HPDE6-E6E7 (cell line): Measurements from ENCODE around the gene SUMF2.
"Not testable (repeated sequence)": the region's sequence is repeated elsewhere in the genome, so short reads cannot be mapped to it uniquely, and the experiment has no call there.

ENCODE experiments used
- DNase-seq: peaks from one replicate; pipeline ENCODE4 v3.0.0; 2011; ENCODE audit warnings: missing footprints; ENCODE audit errors: extremely low spot score

The SUMF2 gene

DNA sequence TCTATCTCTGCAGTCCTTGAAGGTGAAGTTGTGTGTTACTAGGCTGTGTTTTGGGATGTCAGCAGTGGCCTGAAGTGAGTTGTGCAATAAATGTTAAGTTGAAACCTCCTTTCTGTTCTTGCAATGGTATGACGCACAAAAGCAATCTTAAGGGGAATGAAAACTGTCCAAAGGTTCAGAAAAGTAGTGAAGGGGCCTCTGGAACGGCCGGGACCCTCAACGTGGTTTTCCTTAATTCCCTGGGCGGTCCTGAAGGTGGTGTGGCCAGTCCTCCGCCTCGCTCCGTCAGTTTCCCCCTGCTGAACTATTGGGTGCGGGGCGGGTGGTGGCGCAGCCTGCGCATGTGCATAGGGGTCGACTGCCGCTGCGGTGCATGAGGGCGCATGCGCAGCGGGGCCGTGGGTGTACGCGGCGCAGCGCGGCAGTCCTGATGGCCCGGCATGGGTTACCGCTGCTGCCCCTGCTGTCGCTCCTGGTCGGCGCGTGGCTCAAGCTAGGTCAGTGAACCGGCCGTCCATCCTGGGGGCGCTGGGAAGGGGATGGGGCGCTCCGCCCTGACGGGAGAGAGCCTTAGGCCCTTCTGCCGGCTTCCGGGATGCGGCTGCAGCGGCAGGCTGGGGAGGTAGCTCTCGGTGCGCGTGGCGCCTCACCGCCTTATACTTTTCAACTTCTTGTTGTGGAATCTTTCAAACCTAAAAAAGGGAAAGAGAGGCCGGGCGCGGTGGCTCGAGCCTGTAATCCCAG lies at the start of gene SUMF2:
Gene SUMF2, plus strand, starts transcription at position 405 of the 744 bp plus-strand sequence. Its CDS starts 26 bp downstream, at position 431.
- DNase-seq, result peak; percentile 99

DNA sequence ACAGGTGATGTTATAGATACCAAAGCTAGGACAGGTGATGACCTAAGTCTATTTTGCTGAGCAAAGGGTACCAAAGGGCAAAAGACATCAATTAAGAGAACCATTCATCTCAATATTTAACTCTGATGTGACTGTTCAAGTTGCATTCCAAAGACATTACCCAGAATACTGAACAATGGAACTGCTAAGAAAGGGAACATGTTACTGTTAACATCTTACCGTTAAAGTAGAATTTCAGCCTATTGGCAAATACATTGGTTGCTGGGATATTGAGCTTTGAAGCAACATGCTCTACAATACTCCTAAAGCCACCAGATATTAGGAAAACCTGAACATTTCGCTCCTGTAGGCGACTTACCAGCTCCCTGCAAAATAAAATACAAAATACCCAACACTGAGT lies 47.1 kb upstream of the SUMF2 start:
- DNase-seq, result not testable (repeated sequence)

DNA sequence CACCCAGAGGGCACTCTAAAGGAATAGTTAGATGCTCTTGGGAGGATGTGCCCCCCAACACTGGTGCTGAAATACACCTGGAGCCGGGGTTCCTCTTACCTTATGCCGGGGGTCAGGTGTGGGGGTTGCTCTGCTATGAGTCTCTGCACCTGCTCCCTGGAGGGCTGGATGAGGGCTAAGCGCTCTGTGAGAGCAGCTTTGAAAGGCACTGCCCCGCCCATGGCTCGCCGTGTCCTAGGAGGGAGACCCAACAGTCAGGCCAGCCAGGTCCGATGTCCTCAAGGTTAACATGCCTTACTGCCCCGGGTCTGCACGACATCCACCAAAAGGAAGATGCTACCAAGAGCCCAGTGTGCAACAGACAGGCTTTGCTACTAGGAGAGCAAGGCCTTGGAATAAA lies 44.6 kb upstream of the SUMF2 start:
- DNase-seq, result no peak

DNA sequence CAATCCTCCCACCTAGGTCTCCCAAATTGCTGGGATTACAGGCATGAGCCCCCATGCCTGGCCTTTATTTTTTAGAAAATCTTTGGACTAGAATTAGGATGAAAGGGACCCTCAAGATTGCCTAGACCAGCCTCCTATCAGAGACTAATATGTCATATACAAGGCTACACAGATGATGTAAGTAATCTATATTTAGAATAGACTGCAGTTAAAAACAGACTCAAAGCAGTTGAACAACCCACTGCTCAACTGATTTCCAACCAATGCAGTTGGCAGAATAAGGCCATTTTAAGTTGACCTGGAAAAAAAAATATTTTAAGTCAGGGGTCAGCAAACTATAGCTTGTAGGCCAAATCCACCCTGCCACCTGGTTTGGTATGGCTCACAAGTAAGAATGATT lies 40.6 kb upstream of the SUMF2 start:
- no peak for DNase-seq

DNA sequence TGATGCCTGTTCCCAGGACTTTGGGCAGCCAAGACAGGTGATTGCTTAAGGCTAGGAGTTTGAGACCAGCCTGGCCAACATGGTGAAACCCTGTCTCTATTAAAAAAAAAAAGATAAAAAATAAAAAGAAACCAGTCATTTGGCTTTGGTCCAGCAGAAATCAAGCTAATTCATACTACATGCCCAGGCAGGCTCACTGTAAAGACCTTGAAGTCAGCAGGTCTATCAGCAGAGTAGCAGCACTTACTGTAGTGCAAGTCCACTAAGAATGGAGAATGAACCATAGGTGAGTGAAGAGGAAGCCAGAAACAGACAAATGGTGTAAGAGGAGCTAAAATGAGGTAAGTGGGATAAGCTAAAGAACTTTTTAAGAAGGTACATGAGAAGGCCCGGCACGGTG lies 37.5 kb upstream of the SUMF2 start:
- DNase-seq, result no peak

DNA sequence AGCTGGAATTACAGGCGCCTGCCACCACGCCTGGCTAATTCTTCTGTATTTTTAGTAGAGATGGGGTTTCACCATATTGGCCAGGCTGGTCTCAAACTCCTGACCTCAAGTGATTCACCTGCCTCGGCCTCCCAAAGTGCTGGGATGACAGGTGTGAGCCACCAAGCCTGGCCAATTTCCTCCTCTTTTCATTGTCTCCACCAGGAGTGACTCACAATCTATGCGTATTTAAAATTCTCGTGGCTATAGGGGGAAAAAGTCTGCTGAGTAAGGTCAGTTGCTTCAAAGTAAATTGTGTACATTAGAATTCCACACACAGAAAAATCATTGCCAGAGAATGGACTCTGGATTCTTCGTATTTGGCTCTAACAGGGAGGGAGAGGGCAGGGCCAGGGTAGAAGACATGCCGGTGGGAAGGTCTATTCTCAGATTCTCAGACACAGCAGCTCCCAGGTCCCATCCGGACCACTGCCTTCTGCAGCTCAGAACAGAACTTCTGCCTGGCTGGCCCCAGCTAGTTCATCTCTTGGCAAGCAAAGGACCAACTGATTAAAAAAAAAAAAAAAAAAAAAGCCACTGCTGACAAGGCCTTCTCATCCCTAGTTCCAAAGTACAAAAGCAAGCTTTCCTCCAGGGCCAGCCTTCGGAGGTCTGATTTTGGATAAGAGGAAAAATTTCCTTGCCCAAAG lies 35.0 kb upstream of the SUMF2 start:
- no peak for DNase-seq

DNA sequence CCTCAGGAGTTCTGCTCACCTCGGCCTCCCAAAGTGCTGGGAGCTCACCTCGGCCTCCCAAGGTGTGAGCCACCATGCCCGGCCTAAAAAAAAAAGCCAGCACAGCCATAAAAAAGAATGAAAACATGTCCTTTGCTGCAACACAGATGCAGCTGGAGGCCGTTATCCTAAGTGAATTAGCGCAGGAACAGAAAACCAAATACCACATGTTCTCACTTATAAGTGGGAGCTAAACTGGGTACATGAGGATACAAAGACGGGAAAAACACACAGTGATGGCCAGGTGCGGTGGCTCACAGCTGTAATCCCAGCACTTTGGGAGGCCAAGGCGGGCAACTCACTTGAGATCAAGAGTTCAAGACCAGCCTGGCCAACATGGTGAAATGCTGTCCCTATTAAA lies 33.7 kb upstream of the SUMF2 start:
- DNase-seq, result no peak

DNA sequence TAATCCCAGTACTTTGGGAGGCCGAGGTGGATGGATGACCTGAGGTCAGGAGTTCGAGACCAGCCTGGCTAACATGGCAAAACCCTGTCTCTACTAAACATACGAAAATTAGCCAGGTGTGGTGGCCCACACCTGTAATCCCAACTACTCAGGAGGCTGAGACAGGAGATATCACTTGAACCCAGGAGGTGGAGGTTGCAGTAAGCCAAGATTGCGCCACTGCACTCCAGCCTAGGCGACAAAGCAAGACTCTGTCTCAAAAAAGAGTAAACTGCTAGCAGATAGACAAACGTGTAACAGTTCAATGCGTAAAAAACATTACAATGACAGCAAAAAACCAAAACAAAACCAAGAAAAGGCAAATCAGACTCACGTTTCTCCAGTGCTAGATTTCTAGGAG lies 32.5 kb upstream of the SUMF2 start:
- DNase-seq, result not testable (repeated sequence)

DNA sequence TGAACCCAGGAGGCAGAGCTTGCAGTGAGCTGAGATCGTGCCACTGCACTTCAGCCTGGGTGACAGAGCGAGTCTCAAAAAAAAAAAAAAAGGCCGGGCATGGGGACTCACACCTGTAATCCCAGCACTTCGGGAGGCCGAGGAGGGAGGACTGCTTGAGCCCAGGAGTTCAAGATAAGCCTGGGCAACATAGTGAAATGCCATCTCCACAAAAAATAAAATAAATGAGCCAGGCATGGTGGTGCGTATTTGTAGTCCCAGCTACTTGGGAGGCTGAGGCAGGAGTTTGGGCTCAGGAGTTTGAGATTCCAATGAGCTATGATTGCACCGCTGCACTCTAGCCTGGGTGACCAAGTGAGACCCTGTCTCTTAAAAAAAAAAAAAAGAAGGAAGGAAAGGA lies 31.5 kb upstream of the SUMF2 start:
- DNase-seq, result not testable (repeated sequence)

DNA sequence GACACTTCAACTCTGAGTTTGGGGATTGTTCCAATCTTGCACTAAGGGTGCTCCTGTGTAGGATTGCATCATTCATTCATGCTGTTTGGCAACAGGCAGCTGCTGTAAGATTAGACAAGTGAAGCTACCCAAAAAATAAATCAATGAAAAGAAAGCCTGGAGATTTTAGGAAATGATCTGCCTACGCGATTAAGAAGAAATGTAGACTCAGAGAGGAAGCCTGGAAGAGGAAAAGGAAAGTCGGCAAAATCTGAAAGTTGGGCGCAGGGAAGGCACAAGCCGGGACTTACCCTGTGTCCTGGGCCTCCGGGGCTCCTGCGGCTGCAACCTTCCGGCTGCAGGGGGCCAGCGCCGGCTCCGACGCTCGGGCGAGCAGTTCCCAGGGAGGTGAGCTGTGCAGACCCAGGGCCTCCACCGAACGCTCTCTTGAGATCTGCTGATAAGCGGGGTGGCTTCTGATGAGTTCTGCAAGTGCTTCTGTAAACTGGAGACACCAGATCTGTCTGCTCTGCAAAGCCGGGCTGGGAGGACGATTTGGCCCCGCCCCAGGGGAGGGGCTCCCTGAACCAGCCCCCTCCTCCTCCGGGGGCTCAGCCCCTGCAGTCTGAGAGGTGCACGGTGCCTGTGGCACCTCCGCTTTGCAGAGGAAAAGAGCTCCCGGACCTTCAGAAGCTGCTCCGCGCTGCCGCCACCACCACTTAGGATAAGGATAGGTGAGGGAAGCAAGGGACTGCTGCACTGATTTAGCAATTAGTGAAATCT lies 30.2 kb upstream of the SUMF2 start:
- DNase-seq, result peak; percentile 44

DNA sequence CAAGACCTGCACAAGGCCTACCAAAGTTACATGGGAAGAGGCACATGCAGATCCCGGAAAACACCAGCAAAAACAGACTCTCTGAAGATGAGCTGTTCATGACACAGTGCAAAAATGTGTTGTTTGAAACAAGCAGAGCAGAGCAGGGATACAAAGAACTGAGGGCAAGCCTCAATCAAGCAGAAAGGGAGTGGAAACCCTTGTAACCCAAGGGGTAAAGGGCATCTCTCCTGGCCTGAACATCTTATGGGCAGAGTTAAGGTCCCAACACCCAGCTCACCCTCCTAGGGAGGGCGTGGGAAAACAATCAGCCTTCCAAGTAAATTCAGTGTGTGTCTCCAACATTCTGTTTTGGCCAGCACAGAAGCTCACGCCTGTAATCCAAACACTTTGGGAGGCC lies 23.4 kb upstream of the SUMF2 start:
- DNase-seq, result no peak

DNA sequence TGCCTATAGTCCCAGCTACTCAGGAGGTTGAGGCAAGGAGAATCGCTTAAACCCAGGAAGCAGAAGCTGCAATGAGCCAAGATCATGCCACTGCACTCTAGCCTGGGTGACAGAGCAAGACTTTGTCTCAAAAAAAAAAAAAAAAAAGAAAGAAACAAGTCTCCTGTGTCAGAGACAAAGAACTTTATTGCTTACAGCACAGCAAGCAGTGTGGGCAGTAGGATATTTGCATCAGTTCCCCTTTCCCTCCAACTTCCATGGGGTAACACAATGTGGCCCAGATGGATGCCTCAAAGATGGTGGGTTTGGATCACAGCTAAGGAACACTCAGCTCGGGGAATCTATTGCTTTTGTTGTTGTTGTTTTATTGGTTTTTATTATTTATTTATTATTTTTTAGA lies 18.3 kb upstream of the SUMF2 start:
- not testable (repeated sequence) for DNase-seq

DNA sequence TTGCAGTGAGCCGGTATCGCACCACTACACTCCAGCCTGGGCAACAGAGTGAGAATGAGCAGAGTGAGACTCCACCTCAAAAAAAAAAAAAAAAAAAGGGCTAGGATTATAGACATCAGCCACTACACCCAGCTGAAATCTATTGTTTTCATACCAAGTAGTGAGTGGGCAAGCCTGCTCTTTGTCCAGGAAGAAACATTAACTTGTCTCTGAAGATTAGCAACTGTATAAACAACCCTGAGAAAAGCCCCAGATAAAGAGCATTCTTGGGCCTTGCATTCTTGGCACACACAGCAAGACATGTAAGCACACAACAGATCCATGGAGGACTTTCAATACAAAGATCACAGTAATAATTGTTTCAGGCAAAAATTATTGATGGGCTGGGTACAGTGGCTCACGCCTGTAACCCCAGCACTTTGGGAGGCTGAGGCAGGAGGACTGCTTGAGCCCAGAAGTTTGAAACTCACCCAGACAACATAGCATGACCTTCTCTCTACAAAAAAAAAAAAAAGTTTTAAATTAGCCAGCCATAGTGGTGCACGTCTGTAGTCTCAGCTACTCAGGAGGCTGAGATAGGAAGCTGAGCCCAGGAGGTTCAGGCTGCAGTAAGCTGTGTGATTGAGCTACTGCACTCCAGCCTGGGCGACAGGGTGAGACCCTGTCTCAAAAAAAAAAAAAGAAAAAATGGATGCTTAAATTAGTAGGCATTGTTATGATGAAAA lies 17.2 kb upstream of the SUMF2 start:
- no peak for DNase-seq

DNA sequence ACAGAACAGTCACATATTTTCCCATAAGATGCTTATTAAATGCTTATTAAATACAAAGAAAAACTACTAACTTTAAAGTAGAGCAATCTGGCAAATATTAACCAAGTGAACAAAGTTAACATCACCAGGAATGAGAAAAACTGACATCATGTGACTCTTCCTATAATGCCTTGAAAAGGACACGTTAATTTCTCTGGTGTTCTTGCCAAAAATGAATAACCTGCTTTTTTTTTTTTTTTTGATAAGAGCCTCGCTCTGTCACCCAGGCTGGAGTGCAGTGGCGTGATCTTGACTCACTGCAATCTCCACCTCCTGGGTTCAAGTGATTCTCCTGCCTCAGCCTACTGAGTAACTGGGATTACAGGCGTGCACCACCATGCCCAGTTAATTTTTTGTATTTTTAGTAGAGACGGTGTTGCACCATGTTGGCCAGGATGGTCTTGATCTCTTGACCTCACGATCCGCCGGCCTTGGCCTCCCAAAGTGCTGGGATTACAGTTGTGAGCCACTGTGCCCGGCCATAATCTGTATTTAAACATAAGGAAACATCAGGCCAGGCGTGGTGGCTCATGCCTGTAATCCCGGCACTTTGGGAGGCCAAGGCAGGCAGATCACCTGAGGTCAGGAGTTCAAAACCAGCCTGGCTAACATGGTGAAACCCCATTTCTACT lies 16.5 kb upstream of the SUMF2 start:
- not testable (repeated sequence) for DNase-seq

DNA sequence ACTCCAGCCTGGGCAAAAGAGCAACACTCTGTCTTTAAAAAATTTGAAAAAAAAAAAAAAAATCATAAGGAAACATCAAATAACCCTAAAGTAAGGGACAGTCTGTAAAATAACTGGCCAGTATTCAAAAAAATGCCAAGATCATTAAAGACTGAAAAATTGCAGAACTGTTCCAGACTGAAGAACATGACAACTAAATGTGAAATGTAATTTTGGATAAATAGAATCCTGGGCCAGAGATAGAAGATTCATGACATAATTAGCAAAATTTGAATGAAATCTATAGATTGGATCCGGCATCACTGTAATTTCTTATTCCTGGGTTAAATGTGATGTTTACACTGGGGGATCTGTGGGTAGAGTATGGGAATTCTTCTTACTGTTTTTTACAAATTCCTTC lies 15.8 kb upstream of the SUMF2 start:
- DNase-seq, result no peak

DNA sequence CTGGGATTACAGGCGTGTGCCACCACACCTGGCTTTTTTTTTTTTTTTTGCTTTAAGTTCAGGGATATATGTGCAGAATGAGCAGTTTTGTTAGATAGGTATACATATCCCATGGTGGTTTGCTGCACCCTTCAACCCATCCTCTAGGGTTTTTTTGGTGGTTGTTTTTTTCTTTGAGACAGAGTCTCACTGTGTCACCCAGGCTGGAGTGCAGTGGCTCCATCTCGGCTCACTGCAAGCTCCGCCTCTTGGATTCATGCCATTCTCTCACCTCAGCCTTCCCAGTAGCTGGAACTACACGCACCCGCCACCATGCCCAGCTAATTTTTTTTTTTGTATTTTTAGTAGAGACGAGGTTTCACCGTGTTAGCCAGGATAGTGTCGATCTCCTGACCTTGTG lies 15.3 kb upstream of the SUMF2 start:
- DNase-seq, result not testable (repeated sequence)

DNA sequence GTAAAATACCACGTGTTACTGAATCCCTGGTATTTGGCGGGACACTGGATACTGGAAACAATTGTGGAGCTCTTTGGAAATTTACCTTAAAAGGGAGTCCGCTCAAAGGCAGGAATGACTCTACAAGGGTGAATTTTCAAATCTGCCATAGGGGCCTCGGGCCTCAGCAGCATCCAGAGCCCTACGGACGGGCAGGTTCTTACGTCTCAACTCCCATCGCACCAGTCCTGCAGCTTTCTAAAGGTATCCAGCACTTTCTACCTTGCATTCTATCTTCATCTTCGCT lies 13.1 kb upstream of the SUMF2 start:
- peak; percentile 8 for DNase-seq

DNA sequence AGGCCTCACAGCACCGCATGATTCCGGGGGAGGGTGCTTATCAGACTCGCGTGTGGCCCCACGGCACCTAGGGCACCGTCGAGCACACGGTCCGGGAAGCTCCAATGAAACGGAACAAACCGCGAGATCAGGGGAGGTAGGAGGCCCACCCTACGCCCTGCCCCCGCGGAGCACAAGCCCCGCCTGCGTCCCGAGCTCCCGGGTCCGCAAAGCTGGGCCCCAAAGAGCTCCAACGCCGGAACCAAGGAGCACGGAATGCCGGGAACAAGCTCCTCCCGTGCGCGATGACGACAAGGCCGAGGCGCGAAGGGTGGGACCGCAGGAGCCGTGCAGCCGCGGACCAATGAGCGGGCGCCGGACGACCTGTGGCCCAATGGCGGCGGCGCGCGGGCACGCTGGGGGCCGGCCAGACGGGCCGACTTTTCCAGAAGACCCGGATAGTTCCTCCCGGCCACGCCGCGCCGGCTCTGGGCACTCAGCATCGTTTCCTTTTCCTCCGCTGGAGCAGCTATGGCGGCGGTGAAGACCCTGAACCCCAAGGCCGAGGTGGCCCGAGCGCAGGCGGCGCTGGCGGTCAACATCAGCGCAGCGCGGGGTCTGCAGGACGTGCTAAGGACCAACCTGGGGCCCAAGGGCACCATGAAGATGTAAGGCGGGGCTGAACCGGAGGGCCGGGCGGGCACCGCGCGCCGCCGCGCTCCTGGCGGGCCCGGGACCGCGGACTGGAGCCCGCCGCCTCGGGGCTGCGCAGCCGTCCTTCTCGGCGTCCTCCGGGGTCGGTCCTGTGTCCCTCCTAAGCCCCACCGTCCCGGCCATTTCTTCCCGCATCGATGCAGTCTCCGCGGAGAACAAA lies 12.5 kb upstream of the SUMF2 start, which contains the start of the genes CCT6A and PSPH:
Gene CCT6A, plus strand, starts transcription at position 427 of the 853 bp plus-strand sequence. Its CDS starts 84 bp downstream, at position 511.
Gene PSPH, minus strand, starts transcription at position 106 of the 853 bp plus-strand sequence. CDS start 30,232 bp downstream, outside the sequence.
- peak; percentile 90 for DNase-seq

DNA sequence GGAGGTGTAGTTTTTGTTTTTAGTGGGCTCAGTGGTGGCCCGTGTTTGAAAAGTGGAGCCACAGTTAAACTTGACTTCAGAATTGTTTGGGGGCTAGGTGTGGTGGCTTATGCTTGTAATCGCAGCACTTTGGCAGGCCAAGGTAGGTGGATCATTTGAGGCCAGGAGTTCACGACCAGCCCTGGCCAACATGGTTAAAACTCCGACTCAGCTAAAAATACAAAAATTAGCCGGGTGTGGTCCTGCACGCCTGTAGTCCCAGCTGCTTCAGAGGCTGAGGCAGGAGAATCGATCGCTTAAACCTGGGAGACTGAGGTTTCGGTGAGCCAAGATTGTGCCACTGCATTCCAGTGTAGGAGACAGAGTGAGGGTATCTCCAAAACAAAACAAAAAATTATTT lies 10.7 kb upstream of the SUMF2 start:
- no peak for DNase-seq

DNA sequence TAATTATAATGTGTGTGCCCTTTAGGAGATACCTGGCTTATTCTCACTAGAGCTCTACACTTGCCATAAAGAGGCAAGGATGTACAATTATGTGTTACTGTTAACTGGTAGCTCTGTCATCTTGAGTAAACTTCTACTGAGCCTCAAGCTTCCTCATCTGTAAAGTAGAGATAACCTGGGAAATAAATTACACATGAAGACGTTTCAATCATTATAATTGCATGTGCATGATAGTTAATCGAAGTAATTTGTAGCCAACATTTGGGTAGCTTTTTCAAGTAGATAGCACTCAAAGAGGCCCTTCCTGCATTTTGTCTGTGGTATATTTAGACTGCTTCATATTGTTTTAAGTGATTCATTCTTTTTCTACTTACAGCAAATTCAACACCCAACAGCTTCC lies 10.1 kb upstream of the SUMF2 start:
- no peak for DNase-seq
